NCI-H187 (cell line): ENCODE results near the gene ACMSD.
"Not testable (repeated sequence)": the region's sequence is repeated elsewhere in the genome, so short reads cannot be mapped to it uniquely, and the experiment has no call there.

Source experiments
- DNase-seq, 2 experiments: peaks; one replicate each; lab custom pipeline; 2025; lab: John Stamatoyannopoulos, UW

The ACMSD gene

GRCh38 chr2:134907441-134908116 is 69.2 kb downstream of the ACMSD start:
- DNase-seq = not testable (repeated sequence)

GRCh38 chr2:134910763-134911399 is 72.5 kb downstream of the ACMSD start:
- DNase-seq = no peak

DNA sequence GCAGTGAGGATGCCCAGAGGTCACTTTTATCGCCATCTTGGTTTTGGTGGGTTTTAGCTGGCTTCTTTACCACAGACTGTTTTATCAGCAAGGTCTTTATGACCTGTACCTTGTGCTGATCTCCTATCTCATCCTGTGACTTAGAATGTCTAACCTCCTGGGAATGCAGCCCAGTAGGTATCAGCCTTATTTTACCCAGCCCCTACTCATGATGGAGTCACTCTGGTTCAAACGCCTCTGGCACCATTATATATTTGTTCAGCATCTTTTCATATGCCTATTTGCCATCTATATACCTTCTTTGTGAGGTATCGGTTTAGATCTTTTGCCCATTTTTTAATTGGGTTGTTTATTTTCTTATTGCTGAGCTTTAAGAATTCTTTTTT is 73.0 kb downstream of the ACMSD start:
- DNase-seq = no peak

GRCh38 chr2:134912361-134912760 is 73.9 kb downstream of the ACMSD start:
- no peak for DNase-seq

- DNase-seq = no peak
These were observed 79.0 kb downstream of the ACMSD start for GRCh38 chr2:134917360-134917865.

DNA sequence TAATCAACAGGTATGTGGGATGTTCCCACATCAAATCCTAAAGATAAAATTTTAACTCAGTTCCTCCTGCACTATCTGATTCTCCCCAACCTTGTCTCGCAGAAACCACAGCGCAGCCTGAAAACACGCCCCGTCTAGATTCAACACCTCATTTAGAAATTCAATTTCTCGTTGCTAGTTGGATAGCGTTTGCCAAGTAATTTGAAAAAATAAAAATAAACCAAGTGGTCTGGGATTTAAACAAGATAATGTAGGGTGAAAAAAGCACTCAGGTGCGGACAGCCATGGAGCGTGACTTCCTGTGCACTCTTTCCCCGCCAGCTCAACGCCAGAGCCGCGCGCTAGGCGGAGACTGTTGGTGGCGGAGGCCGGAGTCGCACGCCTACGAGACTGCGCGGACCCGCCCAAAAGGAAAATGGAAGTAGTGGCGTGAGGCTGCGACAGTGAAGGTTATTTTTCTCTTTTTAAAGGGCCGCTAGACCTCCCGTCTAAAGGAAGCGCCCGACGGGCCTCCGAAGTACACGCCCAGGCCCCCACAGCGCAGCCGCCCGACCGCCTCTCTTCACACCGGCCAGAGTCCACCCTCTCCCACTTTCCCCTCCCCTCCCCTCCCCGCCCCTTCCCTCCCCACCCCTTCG is 79.6 kb downstream of the ACMSD start:
- DNase-seq = peak; percentile 85 to 88

GRCh38 chr2:134918526-134919340 is 80.3 kb downstream of the ACMSD start, which contains the start of gene CCNT2:
Gene CCNT2 (plus strand): TSS chr2:134918822. CDS start chr2:134918855, 33 bp downstream.
- DNase-seq = peak; percentile 88 to 92

DNA sequence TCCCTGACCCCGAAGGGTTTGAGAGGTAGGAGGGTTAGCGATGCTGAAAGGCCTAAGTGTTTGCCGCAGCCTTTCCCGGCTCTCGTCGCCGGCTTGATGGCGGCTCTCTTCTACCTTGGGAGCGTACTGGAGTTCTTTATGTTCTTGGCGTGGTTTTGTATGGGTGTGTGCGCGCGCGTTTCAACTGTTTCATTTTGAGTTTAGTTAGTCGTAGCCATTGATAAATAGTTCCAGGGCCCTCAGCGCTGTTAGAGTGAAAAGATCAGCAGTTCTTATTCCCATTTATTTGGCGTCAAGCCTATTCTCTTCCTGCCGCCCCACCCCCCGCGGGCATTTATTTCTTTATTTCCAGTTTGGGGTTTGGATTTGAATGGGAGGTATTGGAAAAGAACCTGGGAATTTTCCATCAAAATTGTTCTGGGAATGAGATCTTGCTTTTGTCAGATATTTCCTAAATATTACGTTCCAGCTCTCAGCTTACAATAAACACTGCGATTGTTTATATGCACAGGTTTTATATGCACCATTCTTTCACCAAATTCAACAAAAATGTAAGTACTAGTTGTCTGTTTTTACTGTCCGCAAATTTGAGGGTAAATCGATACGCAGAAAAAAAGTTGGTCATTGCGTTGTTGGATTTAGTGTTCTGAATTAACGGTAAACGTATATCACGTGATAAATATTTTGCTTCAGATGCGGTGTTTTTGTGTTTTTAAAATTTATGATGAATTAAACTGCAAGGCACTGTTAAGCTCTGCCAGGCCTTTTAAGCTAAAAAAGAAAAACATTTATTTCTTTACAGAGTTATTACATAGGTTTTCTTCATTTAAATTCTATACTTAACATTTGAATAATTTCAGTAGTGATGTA is 81.2 kb downstream of the ACMSD start:
- DNase-seq = peak in 1 of 2 experiments; percentile 10

DNA sequence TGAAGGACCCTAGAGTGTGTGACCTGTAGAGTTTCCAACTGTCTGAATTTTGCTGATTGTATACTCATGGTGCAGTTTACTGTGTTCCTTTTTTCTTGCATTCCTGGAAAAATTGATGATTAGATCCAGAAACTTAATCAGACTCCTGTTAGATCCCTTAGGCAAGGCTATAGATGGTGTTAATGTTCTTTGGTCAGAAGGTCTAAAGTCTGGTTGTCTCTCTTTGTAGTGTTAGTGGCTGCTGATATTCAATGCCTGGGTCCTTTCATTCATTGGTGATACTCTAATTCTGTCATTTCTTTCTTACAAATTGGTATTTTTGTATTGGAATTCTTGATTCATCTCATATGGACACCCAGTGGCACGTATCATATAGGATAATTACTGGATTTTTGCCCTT is 86.5 kb downstream of the ACMSD start:
- no peak for DNase-seq

- DNase-seq = no peak
These were observed 88.0 kb downstream of the ACMSD start for GRCh38 chr2:134926231-134926931.

DNA sequence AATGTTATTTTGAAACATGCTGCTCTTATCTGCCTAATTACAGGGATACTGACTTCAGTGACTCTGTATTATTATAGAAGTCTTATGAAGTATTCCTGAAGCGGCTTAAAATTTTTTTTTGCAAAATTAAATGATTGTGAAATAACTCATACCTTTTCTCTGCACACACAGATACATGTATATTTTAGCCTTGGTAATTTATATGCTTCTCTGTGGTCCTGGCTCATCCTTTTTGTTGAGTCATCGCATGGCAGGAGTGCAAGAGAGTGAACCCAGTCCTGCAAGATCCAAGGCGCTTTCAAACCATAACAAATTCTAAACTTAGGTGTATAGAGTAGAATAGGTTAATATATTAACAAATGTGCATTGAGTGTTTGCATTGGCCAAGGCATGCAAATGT is 88.8 kb downstream of the ACMSD start:
- no peak for DNase-seq

DNA sequence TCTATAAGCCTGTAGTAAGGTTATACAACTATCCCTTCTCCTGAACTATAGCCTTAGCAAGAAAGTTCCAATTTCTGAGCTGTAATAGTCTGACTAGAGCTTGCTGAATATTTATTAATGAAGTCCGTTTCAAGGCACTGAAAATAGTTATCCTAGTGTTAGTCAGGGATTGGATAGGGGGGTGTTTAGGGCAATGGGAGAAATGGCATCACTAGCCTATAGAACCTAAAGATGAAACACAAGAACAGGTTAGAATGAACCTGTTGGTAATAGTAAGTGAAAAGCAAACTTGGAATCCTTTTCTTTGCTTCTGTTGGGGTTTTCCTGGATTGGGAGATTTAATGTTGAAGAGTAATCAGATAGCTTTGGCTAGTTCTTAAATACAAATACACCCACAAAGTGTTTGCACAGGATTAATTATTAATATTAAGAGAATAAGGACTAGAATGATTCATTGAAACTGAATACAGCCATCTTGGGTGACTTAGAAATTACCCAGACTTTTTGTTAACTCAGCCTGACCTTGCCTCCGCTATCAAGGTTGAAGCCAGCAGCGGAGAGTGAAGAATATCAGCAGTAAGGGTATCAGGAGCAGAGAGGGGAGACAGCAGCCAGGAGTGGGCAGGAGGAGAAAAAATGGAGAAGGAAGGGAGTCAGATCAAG is 94.6 kb downstream of the ACMSD start:
- DNase-seq = no peak

GRCh38 chr2:134933732-134934131 is 95.3 kb downstream of the ACMSD start:
- DNase-seq = no peak

GRCh38 chr2:134934150-134934549 is 95.7 kb downstream of the ACMSD start:
- no peak for DNase-seq

GRCh38 chr2:134934641-134935040 is 96.2 kb downstream of the ACMSD start:
- DNase-seq = no peak

DNA sequence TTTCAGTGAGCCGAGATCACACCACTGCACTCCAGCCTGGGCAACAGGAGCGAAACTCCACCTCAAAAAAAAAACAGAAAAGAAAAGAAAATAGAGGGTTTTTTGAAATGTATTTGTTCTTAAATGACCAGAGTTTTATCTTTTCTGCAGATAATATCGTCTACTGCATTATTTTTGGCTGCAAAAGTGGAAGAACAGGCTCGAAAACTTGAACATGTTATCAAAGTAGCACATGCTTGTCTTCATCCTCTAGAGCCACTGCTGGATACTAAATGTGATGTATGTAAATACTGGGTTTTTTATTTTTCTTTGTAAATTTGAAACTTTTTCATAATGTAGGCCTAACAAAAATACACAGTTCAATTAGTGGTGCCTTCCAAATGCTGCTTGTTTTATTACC is 98.3 kb downstream of the ACMSD start:
- DNase-seq = no peak

GRCh38 chr2:134943540-134943939 is 105.1 kb downstream of the ACMSD start:
- no peak for DNase-seq

- no peak for DNase-seq
These were observed 106.6 kb downstream of the ACMSD start for GRCh38 chr2:134944975-134945374.

- DNase-seq = no peak
These were observed 107.7 kb downstream of the ACMSD start for GRCh38 chr2:134946073-134946472.
